Thyroid gland (tissue), 4 donors: Measurements from ENCODE around the gene WDR37. TPM values are rescaled to one million over a fixed set of nuclear protein-coding genes. Genes with fewer than 3 reads are reported as not detected.
"Not testable (repeated sequence)": the region's sequence is repeated elsewhere in the genome, so short reads cannot be mapped to it uniquely, and the experiment has no call there.

Source experiments
- DNase-seq, 2 donors: peaks; one replicate each; pipeline ENCODE4 v3.0.0-alpha.2; 2019
- H3K27ac ChIP-seq, 3 donors: fragments of 200-600 bp; sonication (generic); 1 replicate in 2 of 3; 2 replicates in 1 of 3; pipeline ENCODE4 v1.5.1; 2016 to 2019; ENCODE audit warnings: mild to moderate bottlenecking in 1 of 3, moderate library complexity in 1 of 3
- H3K27me3 ChIP-seq: fragments of 200-600 bp; sonication (generic); one replicate; pipeline ENCODE4 v1.5.1; 2019
- H3K36me3 ChIP-seq, 2 donors: fragments of 200-600 bp; sonication (generic); one replicate each; pipeline ENCODE4 v1.5.1; 2016 to 2019
- H3K4me1 ChIP-seq, 2 donors: fragments of 200-600 bp; sonication (generic); one replicate each; pipeline ENCODE4 v1.5.1; 2017 to 2019
- H3K4me3 ChIP-seq, 3 donors: fragments of 200-600 bp; sonication (generic); replicated peaks in 1 of 3; 1 replicate in 2 of 3; 2 replicates in 1 of 3; pipeline ENCODE4 v1.5.1; 2016; ENCODE audit warnings: mild to moderate bottlenecking in 1 of 3
- H3K9me3 ChIP-seq: fragments of 200-600 bp; sonication (generic); one replicate; pipeline ENCODE4 v1.5.1; 2017
- CTCF ChIP-seq, 6 experiments: fragments of 200-600 bp in 3 of 6; fragments of 450-650 bp in 3 of 6; sonication (generic) in 3 of 6; IDR thresholded peaks; one replicate each; pipeline ENCODE4 v1.5.1; 2016 to 2019; ENCODE audit warnings: antibody characterized with exemption in 6 of 6, mild to moderate bottlenecking in 2 of 6, inconsistent platforms in 1 of 6, moderate library complexity in 1 of 6
- POLR2A ChIP-seq, 2 donors: fragments of 450-650 bp; IDR thresholded peaks; one replicate each; pipeline ENCODE4 v1.6.1; 2017; ENCODE audit warnings: antibody characterized with exemption in 2 of 2, mild to moderate bottlenecking in 2 of 2, moderate library complexity in 1 of 2
- WGBS, 2 donors: methylation state at CpG; one replicate each; pipeline ENCODE4 v1.1.5; 2017; 5-methylcytosine and 5-hydroxymethylcytosine counted together
- intact Hi-C: fragments of 100-400 bp; cut with DNase I; formaldehyde crosslinking; loops from one replicate; pipeline ENCODE4 v1.15.1; 2023
- total RNA-seq, 4 donors: library from RNA; depleted of rRNA; stranded (reverse); fragments of >200 nt; gene quantifications; one replicate each; pipeline ENCODE4 v1.2.3, GENCODE V29; 2016

Gene WDR37
- total RNA-seq, 4 donors from 2014 or later: 15.2 to 26.3 (median 16.4) TPM

- Histone ChIP-seq H3K4me1 (no peaks in the 10 kb centered on the region), H3K27ac (no peak overlapping the region), H3K9me3 (no peaks in the 10 kb centered on the region), H3K36me3 (no peaks in the 10 kb centered on the region), H3K4me3 (no peak overlapping the region), H3K27me3 (no peaks in the 10 kb centered on the region)
- WGBS, 2 donors: 83 to 85% methylated on average over 17 of the region's 17 CpGs
- no peak for DNase-seq
- TF ChIP-seq POLR2A (IDR thresholded peaks at IDR 0.05) (no peak), CTCF (IDR thresholded peaks at IDR 0.05) (no peak)
- intact Hi-C loops: no loop called here
Measured at GRCh38 chr10:1156921-1157614, 100.9 kb downstream of the WDR37 start.

GRCh38 chr10:1157615-1157933, 101.4 kb downstream of the WDR37 start:
- no peak for DNase-seq
- Histone ChIP-seq H3K4me3 (no peak overlapping the region), H3K9me3 (no peaks in the 10 kb centered on the region), H3K27me3 (no peaks in the 10 kb centered on the region), H3K4me1 (no peaks in the 10 kb centered on the region), H3K36me3 (no peaks in the 10 kb centered on the region), H3K27ac (no peak overlapping the region)
- WGBS, 2 donors: 76 to 85% methylated on average over 4 of the region's 4 CpGs
- TF ChIP-seq POLR2A (IDR thresholded peaks at IDR 0.05) (no peak), CTCF (IDR thresholded peaks at IDR 0.05) (no peak)
- intact Hi-C loops: no loop called here

- intact Hi-C loops: no loop called here
- Histone ChIP-seq H3K27me3 (no peaks in the 10 kb centered on the region), H3K36me3 (no peaks in the 10 kb centered on the region), H3K4me3 (no peak overlapping the region), H3K27ac (no peak overlapping the region), H3K4me1 (no peaks in the 10 kb centered on the region), H3K9me3 (no peaks in the 10 kb centered on the region)
- TF ChIP-seq CTCF (IDR thresholded peaks at IDR 0.05): no peak
- no peak for TF ChIP-seq POLR2A (IDR thresholded peaks at IDR 0.05)
- no peak for DNase-seq
- WGBS, 2 donors: 86 to 90% methylated on average over 12 of the region's 12 CpGs
Measured at GRCh38 chr10:1158066-1158465, 101.9 kb downstream of the WDR37 start.

GRCh38 chr10:1158536-1158935, 102.4 kb downstream of the WDR37 start:
- H3K4me3 ChIP-seq, H3K27me3 ChIP-seq, intact Hi-C loops, H3K27ac ChIP-seq, H3K9me3 ChIP-seq, DNase-seq, H3K4me1 ChIP-seq, H3K36me3 ChIP-seq: not testable (repeated sequence)
- WGBS, 2 donors: 93 to 94% methylated on average over 10 of the region's 10 CpGs

- Histone ChIP-seq H3K9me3 (no peaks in the 10 kb centered on the region), H3K4me1 (no peaks in the 10 kb centered on the region), H3K27ac (no peak overlapping the region), H3K4me3 (no peak overlapping the region), H3K36me3 (no peaks in the 10 kb centered on the region), H3K27me3 (no peaks in the 10 kb centered on the region)
- no peak for DNase-seq
- WGBS, 2 donors: 85 to 91% methylated on average over 57 to 59 of the region's 59 CpGs
- intact Hi-C loops: no loop called here
- no peak for TF ChIP-seq CTCF (IDR thresholded peaks at IDR 0.05)
- no peak for TF ChIP-seq POLR2A (IDR thresholded peaks at IDR 0.05)
Measured at GRCh38 chr10:1159131-1160061, 103.2 kb downstream of the WDR37 start.
